OCI-LY1 (cell line): ENCODE results near the gene PPP2R2B.

Experiments
- H2AFZ ChIP-seq: fragments of 200-600 bp; sonication (generic), shearing (Covaris generic); 2 replicates; pipeline ENCODE4 v1.6.0; 2014; ENCODE audit warnings: antibody characterized with exemption, mild to moderate bottlenecking, low read length
- H3F3A ChIP-seq: fragments of 200-600 bp; sonication (generic), shearing (Covaris generic); 2 replicates; pipeline ENCODE4 v1.6.0; 2014; ENCODE audit warnings: mild to moderate bottlenecking, antibody characterized with exemption, low read length, moderate library complexity; ENCODE audit not compliant: insufficient read depth
- H3K27ac ChIP-seq: fragments of 200-600 bp; sonication (generic); 2 replicates; pipeline ENCODE4 v1.5.1; 2014; ENCODE audit warnings: low read length, mixed run types, mild to moderate bottlenecking, low read depth; ENCODE audit not compliant: poor library complexity, severe bottlenecking
- H3K27me3 ChIP-seq: fragments of 200-600 bp; sonication (generic); 2 replicates; pipeline ENCODE4 v1.6.0; 2014; ENCODE audit warnings: antibody characterized with exemption, mild to moderate bottlenecking, low read length, moderate library complexity; ENCODE audit not compliant: insufficient read depth
- H3K36me3 ChIP-seq: fragments of 200-600 bp; sonication (generic); 2 replicates; pipeline ENCODE4 v1.6.1; 2014; ENCODE audit warnings: mild to moderate bottlenecking, antibody characterized with exemption, low read length, moderate library complexity, mixed read lengths; ENCODE audit not compliant: insufficient read depth
- H3K4me1 ChIP-seq: fragments of 200-600 bp; sonication (generic); 2 replicates; pipeline ENCODE4 v1.5.1; 2014; ENCODE audit warnings: mild to moderate bottlenecking, low read length, moderate library complexity; ENCODE audit not compliant: insufficient read depth, severe bottlenecking
- H3K4me2 ChIP-seq: fragments of 200-600 bp; sonication (generic), shearing (Covaris generic); 2 replicates; pipeline ENCODE4 v1.6.1; 2014; ENCODE audit warnings: low read length
- H3K4me3 ChIP-seq: fragments of 200-600 bp; sonication (generic); 2 replicates; pipeline ENCODE4 v1.5.1; 2014; ENCODE audit warnings: low read length, low read depth, mild to moderate bottlenecking, mixed read lengths; ENCODE audit not compliant: poor library complexity, severe bottlenecking
- H3K79me2 ChIP-seq: fragments of 200-600 bp; shearing (Covaris generic); 2 replicates; pipeline ENCODE4 v1.6.1; 2016; ENCODE audit warnings: mixed run types, low read length, mixed read lengths; ENCODE audit not compliant: insufficient read depth
- H3K9ac ChIP-seq: fragments of 200-600 bp; sonication (generic), shearing (Covaris generic); 2 replicates; pipeline ENCODE4 v1.6.1; 2014; ENCODE audit warnings: mild to moderate bottlenecking, low read length, mixed read lengths
- H3K9me2 ChIP-seq: fragments of 200-600 bp; sonication (generic), shearing (Covaris generic); 2 replicates; pipeline ENCODE4 v1.6.1; 2014; ENCODE audit warnings: low read depth, mild to moderate bottlenecking, low read length, mixed read lengths
- H3K9me3 ChIP-seq: fragments of 200-600 bp; shearing (Covaris generic); 2 replicates; pipeline ENCODE4 v1.6.1; 2014; ENCODE audit warnings: low read length, mixed read lengths
- H4K20me1 ChIP-seq: fragments of 200-600 bp; sonication (generic), shearing (Covaris generic); 2 replicates; pipeline ENCODE4 v1.6.0; 2016; ENCODE audit warnings: mild to moderate bottlenecking, low read length; ENCODE audit not compliant: insufficient read depth
- CTCF ChIP-seq: fragments of 200-600 bp; sonication (generic), shearing (Covaris generic); IDR thresholded peaks from 2 replicates; pipeline ENCODE4 v1.5.1; 2017; ENCODE audit warnings: mild to moderate bottlenecking, antibody characterized with exemption, low read length, moderate library complexity, mixed read lengths
- EZH2 ChIP-seq: fragments of 200-600 bp; sonication (generic), shearing (Covaris generic); IDR thresholded peaks from 2 replicates; pipeline ENCODE4 v1.8.0; 2017; ENCODE audit warnings: borderline replicate concordance, mixed run types, mild to moderate bottlenecking, antibody characterized with exemption, low read length, moderate library complexity, mixed read lengths

Gene PPP2R2B

GRCh38 chr5:146890731-146891440, 12.3 kb upstream of the PPP2R2B start:
- Histone ChIP-seq H3K4me1 (no peaks in the 10 kb centered on the region), H3K4me3 (no peak overlapping the region), H3K27ac (no peak overlapping the region), H3K27me3 (no peaks in the 10 kb centered on the region), H3K4me2 (no peak overlapping the region), H4K20me1 (no peaks in the 10 kb centered on the region), H3K9ac (no peak overlapping the region), H3K79me2 (no peaks in the 10 kb centered on the region), H2AFZ (no peak overlapping the region), H3K9me3 (no peaks in the 10 kb centered on the region), H3K36me3 (no peaks in the 10 kb centered on the region), H3K9me2 (no peaks in the 10 kb centered on the region), H3F3A (no peaks in the 10 kb centered on the region)
- no peak for TF ChIP-seq CTCF
- no peak for TF ChIP-seq EZH2

GRCh38 chr5:146890066-146890465, 11.5 kb upstream of the PPP2R2B start:
- no peak overlapping the region for H3K4me3 ChIP-seq
- TF ChIP-seq CTCF, result no peak
- no peak for TF ChIP-seq EZH2
- H3K9me3 ChIP-seq, result no peaks in the 10 kb centered on the region
- H3K79me2 ChIP-seq, result no peaks in the 10 kb centered on the region
- no peaks in the 10 kb centered on the region for H3F3A ChIP-seq
- no peaks in the 10 kb centered on the region for H3K36me3 ChIP-seq
- H3K9me2 ChIP-seq, result no peaks in the 10 kb centered on the region
- H3K27ac ChIP-seq, result no peak overlapping the region
- H4K20me1 ChIP-seq, result no peaks in the 10 kb centered on the region
- H3K9ac ChIP-seq, result no peak overlapping the region
- no peak overlapping the region for H3K4me2 ChIP-seq
- H3K27me3 ChIP-seq, result no peaks in the 10 kb centered on the region
- H2AFZ ChIP-seq, result no peak overlapping the region
- no peaks in the 10 kb centered on the region for H3K4me1 ChIP-seq

- no peaks in the 10 kb centered on the region for H3K4me1 ChIP-seq
- no peaks in the 10 kb centered on the region for H3K9me2 ChIP-seq
- no peak for TF ChIP-seq CTCF
- TF ChIP-seq EZH2, result no peak
- H3F3A ChIP-seq, result no peaks in the 10 kb centered on the region
- no peaks in the 10 kb centered on the region for H3K27me3 ChIP-seq
- H3K27ac ChIP-seq, result no peak overlapping the region
- H3K9me3 ChIP-seq, result no peaks in the 10 kb centered on the region
- no peak overlapping the region for H3K4me2 ChIP-seq
- H4K20me1 ChIP-seq, result no peaks in the 10 kb centered on the region
- no peaks in the 10 kb centered on the region for H3K36me3 ChIP-seq
- no peak overlapping the region for H2AFZ ChIP-seq
- no peak overlapping the region for H3K4me3 ChIP-seq
- no peaks in the 10 kb centered on the region for H3K79me2 ChIP-seq
- no peak overlapping the region for H3K9ac ChIP-seq
Observed at GRCh38 chr5:146889169-146889568, 10.6 kb upstream of the PPP2R2B start.
